ENCODE results near the gene DMD. TPM values are rescaled to one million over a fixed set of nuclear protein-coding genes. Genes with fewer than 3 reads are reported as not detected.

DMD gene
- total and polyA plus RNA-seq, 2 of the 8 experiments (the other 6 are each of a cell fraction or from before 2014, with no cell fraction given): 4.8 to 7.4 TPM

DNA sequence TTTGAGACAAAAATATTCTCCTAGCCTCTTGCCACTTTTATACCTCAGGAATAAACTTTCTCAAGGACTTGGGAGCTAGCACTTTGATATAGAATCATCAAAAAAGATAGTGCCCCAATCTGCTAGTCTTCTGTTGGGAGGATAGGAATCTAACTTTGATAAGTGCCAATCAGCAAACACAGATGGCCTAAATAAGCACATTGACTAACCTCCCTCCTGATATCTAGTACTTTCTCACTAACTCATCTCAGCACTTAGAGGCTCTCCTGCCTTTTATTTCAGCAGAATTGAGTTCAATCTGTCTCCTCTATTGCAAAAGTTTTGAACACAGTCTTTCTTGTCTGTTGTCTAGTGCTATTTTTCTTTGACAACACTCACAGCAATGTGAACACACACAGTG lies 1341.1 kb downstream of the DMD start:
- FAIRE-seq: no peak
- Histone ChIP-seq H3K4me1 (replicated peaks in 1 of 4; ENCODE audit: control insufficient read depth in 3 of 4, insufficient read depth in 4 of 4, low read length in 3 of 4) (peaks cover 0 to 3% (median 0%) of the 10 kb centered on the region in 4 experiments; a peak in 2 of 7 replicates), H3K4ac (replicated peaks; ENCODE audit: insufficient read length, low read depth, low read length) (no peak overlapping the region), H3K9me3 (ENCODE audit: insufficient read depth in 2 of 2, low read depth in 1 of 2, low read length in 1 of 2) (no peaks in the 10 kb centered on the region), H3K36me3 (ENCODE audit: control insufficient read depth in 2 of 4, insufficient read depth in 4 of 4, low read length in 3 of 4) (no peaks in the 10 kb centered on the region), H3K27ac (ENCODE audit: low read depth, low read length) (no peak overlapping the region), H3K4me3 (ENCODE audit: extremely low read depth in 1 of 4, insufficient read depth in 2 of 4, low read depth in 3 of 4, low read length in 4 of 4) (no peak overlapping the region), H2AK5ac (ENCODE audit: low read depth, low read length) (no peak overlapping the region), H3K23ac (ENCODE audit: insufficient read length) (no peak overlapping the region), H2BK20ac (ENCODE audit: low read length) (no peak overlapping the region), H3K56ac (replicated peaks; ENCODE audit: insufficient read length, low read depth, low read length) (no peak overlapping the region), H2BK120ac (replicated peaks; ENCODE audit: low read depth, low read length) (no peak overlapping the region), H3K79me2 (ENCODE audit: control insufficient read depth in 1 of 2, insufficient read depth in 2 of 2, low read length in 2 of 2) (no peaks in the 10 kb centered on the region), H2BK15ac (ENCODE audit: low read length) (no peak overlapping the region), H3K4me2 (ENCODE audit: insufficient read depth in 1 of 2, low read depth in 2 of 2, low read length in 2 of 2) (no peak overlapping the region), H4K91ac (replicated peaks; ENCODE audit: insufficient read length, low read length) (no peak overlapping the region), H2BK12ac (ENCODE audit: low read depth, low read length) (no peak overlapping the region), H4K8ac (ENCODE audit: extremely low read depth, insufficient read depth, low read length) (no peak overlapping the region), H2AFZ (ENCODE audit: low read length) (no peak overlapping the region), H4K5ac (ENCODE audit: insufficient read length, low read depth, low read length) (no peak overlapping the region), H3K27me3 (replicated peaks in 1 of 4; ENCODE audit: control insufficient read depth in 3 of 4, extremely low read depth in 1 of 4, insufficient read depth in 3 of 4, low read length in 3 of 4) (no peaks in the 10 kb centered on the region), H3K18ac (ENCODE audit: extremely low read depth, low read length) (no peak overlapping the region), H4K20me1 (replicated peaks in 1 of 2; ENCODE audit: control insufficient read depth in 1 of 2, insufficient read depth in 2 of 2, low read length in 2 of 2) (no peaks in the 10 kb centered on the region), H3K79me1 (ENCODE audit: low read depth, low read length) (no peaks in the 10 kb centered on the region), H3K9ac (replicated peaks in 1 of 4; ENCODE audit: extremely low read depth in 1 of 4, low read depth in 3 of 4, low read length in 3 of 4) (no peak overlapping the region), H3K14ac (ENCODE audit: insufficient read length) (no peak overlapping the region), H2BK5ac (ENCODE audit: low read depth, low read length) (no peak overlapping the region), H3K23me2 (ENCODE audit: low read depth, low read length) (no peaks in the 10 kb centered on the region)
- DNase-seq (ENCODE audit: low read depth in 1 of 2, low spot score in 2 of 2): no peak
- TF ChIP-seq SIN3A (conservative IDR thresholded peaks at IDR 0.05 in 1 of 2, IDR thresholded peaks at IDR 0.05 in 1 of 2; ENCODE audit: low read depth in 1 of 2, low read length in 2 of 2) (no peak), ZNF274 (IDR thresholded peaks at IDR 0.05; ENCODE audit: borderline replicate concordance, extremely low read depth, low read length) (no peak), POU5F1 (IDR thresholded peaks at IDR 0.05; ENCODE audit: low read depth, low read length) (no peak), SP4 (IDR thresholded peaks at IDR 0.05; ENCODE audit: low read length) (no peak), CTBP2 (IDR thresholded peaks at IDR 0.05; ENCODE audit: borderline replicate concordance, insufficient read depth, insufficient read length, low read length) (no peak)
- TF ChIP-seq, protein P1, sequence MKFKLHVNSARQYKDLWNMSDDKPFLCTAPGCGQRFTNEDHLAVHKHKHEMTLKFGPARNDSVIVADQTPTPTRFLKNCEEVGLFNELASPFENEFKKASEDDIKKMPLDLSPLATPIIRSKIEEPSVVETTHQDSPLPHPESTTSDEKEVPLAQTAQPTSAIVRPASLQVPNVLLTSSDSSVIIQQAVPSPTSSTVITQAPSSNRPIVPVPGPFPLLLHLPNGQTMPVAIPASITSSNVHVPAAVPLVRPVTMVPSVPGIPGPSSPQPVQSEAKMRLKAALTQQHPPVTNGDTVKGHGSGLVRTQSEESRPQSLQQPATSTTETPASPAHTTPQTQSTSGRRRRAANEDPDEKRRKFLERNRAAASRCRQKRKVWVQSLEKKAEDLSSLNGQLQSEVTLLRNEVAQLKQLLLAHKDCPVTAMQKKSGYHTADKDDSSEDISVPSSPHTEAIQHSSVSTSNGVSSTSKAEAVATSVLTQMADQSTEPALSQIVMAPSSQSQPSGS (IDR thresholded peaks at IDR 0.05; ENCODE audit: low read length): no peak
- ChIA-PET CTCF (ENCODE audit: partially characterized antibody) (no interaction called here), POLR2A (ENCODE audit: partially characterized antibody) (no interaction called here)

Data from H1 (cell line).